ENCODE results near the gene PIWIL4.
"Not testable (repeated sequence)": the region's sequence is repeated elsewhere in the genome, so short reads cannot be mapped to it uniquely, and the experiment has no call there.

The PIWIL4 gene

DNA sequence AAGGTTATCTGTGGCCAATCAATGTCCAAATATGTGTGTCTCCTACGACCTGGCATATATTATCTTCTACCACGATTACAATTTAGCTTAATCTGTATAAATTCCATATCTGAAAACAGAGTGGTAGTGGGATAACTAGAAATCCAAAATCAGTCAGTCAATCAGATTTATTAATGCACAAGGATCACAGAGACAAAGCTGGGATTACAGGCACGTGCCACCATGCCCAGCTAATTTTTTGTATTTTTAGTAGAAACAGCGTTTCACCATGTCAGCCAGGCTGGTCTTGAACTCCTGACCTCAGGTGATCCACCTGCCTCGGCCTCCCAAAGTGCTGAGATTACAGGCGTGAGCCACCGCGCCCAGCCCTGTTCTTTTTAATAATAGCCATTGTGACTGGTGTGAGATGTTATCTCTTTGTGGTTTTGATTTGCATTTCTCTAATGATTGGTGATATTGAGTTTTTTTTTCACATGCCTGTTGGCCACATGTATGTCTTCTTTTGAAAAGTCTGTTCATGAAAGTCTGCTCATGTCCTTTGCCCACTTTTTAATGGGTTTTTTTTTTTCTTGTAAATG lies 11.3 kb upstream of the PIWIL4 start:
- peaks cover 24% of the 10 kb centered on the region for H3K4me1 ChIP-seq (ENCODE audit: control insufficient read depth, insufficient read depth, low read length)
- H3K36me3 ChIP-seq (ENCODE audit: control insufficient read depth, insufficient read depth, low read length); H3K9me3 ChIP-seq (ENCODE audit: control insufficient read depth, low read length); H3K27me3 ChIP-seq (ENCODE audit: control insufficient read depth, insufficient read depth, low read length); H3K4me3 ChIP-seq (ENCODE audit: low read length); H3K9ac ChIP-seq (ENCODE audit: low read length): not testable (repeated sequence)

DNA sequence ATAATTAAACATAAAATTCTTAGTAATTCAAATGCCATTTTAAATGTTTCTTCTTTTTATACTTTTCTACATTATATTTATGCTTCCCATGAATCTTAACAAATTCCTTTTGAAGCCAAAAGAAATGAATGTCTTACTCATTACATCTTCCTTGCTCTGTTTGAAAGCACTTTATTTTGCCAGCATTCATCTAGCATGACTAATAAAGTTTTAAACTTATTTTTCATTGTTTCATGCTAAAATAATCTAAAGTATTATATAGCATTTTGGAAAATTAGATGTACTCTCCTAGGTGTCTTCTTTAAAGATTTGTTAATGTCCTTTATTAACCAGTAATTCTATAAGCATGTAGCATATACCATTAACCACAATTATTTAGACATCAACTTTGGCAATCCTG lies 9.7 kb upstream of the PIWIL4 start:
- H3K4me1 ChIP-seq (ENCODE audit: control insufficient read depth, insufficient read depth, low read length): peaks cover 19% of the 10 kb centered on the region
- no peak overlapping the region for H3K4me3 ChIP-seq (ENCODE audit: low read length)
- no peak overlapping the region for H3K9ac ChIP-seq (ENCODE audit: low read length)
- H3K27me3 ChIP-seq (ENCODE audit: control insufficient read depth, insufficient read depth, low read length): no peaks in the 10 kb centered on the region
- no peaks in the 10 kb centered on the region for H3K36me3 ChIP-seq (ENCODE audit: control insufficient read depth, insufficient read depth, low read length)
- H3K9me3 ChIP-seq (ENCODE audit: control insufficient read depth, low read length): no peaks in the 10 kb centered on the region

DNA sequence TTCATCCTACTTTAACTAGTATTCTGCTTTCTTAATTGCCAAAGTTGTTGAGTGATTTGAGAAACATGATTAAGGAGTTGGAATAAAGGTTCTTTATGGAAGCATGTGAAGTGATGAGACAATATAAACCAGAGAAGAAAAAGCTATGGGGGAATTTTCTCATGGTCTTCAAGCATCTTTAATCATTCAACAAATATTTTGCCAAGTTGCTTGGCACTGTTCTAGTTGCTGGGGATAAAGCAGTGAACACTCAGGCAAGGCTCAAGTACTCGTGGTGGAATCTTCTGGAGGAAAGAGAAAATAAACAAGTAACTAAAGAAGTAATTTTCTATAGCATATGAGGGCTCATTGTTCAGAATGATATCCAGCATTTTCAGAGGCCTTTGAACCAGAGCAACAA lies 9.2 kb upstream of the PIWIL4 start:
- Histone ChIP-seq H3K4me3 (ENCODE audit: low read length) (no peak overlapping the region), H3K36me3 (ENCODE audit: control insufficient read depth, insufficient read depth, low read length) (no peaks in the 10 kb centered on the region), H3K4me1 (ENCODE audit: control insufficient read depth, insufficient read depth, low read length) (peaks cover 19% of the 10 kb centered on the region), H3K9ac (ENCODE audit: low read length) (no peak overlapping the region), H3K9me3 (ENCODE audit: control insufficient read depth, low read length) (no peaks in the 10 kb centered on the region), H3K27me3 (ENCODE audit: control insufficient read depth, insufficient read depth, low read length) (no peaks in the 10 kb centered on the region)

DNA sequence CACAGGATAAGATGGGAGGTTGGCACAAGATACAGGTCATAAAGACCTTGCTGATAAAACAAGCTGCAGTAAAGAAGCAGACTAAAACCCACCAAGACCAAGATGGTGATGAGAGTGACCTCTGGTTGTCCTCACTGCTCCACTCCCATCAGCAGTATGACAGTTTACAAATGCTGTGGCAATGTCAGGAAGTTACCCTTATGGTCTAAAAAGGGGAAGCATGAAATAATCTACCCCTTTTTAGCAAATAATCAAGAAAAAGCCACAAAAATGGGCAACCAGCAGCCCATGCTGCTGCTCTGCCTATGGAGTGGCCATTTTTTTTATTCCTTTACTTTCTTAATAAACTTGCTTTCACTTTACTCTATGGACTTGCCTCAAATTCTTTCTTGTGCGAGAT lies 8.7 kb upstream of the PIWIL4 start:
- H3K36me3 ChIP-seq (ENCODE audit: control insufficient read depth, insufficient read depth, low read length): no peaks in the 10 kb centered on the region
- no peaks in the 10 kb centered on the region for H3K27me3 ChIP-seq (ENCODE audit: control insufficient read depth, insufficient read depth, low read length)
- peaks cover 19% of the 10 kb centered on the region for H3K4me1 ChIP-seq (ENCODE audit: control insufficient read depth, insufficient read depth, low read length)
- H3K9ac ChIP-seq (ENCODE audit: low read length): no peak overlapping the region
- no peaks in the 10 kb centered on the region for H3K9me3 ChIP-seq (ENCODE audit: control insufficient read depth, low read length)
- H3K4me3 ChIP-seq (ENCODE audit: low read length): no peak overlapping the region

DNA sequence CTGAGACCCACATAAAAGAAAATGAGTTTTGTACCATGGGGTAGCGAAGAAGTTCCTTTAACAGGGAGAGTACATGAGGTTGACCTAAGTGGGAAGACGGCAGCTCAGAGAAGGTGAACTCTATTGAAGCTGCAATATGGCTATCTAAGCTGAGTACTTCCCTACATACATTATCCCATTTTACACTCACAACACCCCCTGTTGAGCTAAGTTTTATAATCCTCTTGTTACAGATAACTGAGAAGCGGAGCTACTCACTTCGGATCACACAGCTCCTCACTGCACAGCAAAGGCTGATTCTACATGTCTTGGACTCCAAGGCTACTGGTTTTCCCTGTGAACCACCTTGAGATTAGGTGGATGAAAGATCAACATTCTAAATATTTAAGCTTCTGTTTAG lies 8.2 kb upstream of the PIWIL4 start:
- peaks cover 22% of the 10 kb centered on the region for H3K4me1 ChIP-seq (ENCODE audit: control insufficient read depth, insufficient read depth, low read length)
- H3K27me3 ChIP-seq (ENCODE audit: control insufficient read depth, insufficient read depth, low read length): no peaks in the 10 kb centered on the region
- H3K9ac ChIP-seq (ENCODE audit: low read length): no peak overlapping the region
- no peaks in the 10 kb centered on the region for H3K9me3 ChIP-seq (ENCODE audit: control insufficient read depth, low read length)
- H3K4me3 ChIP-seq (ENCODE audit: low read length): no peak overlapping the region
- no peaks in the 10 kb centered on the region for H3K36me3 ChIP-seq (ENCODE audit: control insufficient read depth, insufficient read depth, low read length)

DNA sequence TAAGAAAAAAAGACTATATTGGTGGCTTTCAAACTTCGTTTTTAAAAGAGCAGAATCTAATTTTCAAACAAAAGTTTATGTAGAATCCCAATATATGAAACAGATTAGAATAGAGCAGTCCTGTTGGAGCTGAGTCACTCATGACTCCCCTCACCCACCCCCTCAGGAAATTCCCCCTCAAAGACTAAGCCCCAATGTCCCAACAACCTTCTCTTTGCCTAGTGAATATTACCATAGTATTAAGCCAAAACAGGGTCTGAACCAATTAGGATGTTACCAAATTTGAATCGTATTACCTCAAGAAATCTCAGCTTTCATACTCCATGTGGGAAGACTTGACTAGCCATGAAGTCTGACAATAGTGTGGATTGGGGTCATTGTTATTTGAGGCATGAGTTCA lies 7.8 kb upstream of the PIWIL4 start:
- Histone ChIP-seq H3K9ac (ENCODE audit: low read length) (no peak overlapping the region), H3K36me3 (ENCODE audit: control insufficient read depth, insufficient read depth, low read length) (no peaks in the 10 kb centered on the region), H3K4me3 (ENCODE audit: low read length) (no peak overlapping the region), H3K4me1 (ENCODE audit: control insufficient read depth, insufficient read depth, low read length) (peaks cover 17% of the 10 kb centered on the region), H3K27me3 (ENCODE audit: control insufficient read depth, insufficient read depth, low read length) (no peaks in the 10 kb centered on the region), H3K9me3 (ENCODE audit: control insufficient read depth, low read length) (no peaks in the 10 kb centered on the region)

DNA sequence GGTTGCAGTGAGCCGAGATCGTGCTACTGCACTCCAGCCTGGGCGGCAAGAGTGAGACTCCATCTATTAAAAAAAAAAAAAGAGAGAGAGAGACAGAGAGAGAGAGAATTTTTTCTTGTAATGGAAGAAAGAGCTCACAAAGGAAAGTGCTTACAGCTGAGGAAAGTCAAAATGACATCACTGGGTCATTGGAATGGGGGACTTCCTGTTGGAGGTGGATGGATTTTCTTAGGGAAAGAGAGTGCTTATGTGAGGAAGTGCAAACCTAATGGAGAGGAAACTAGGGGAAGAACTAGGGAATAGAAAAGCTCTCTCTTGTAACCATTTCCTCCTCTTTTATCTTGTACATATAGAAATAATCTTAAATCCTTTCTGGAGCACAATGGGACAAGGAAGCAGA lies 6.3 kb upstream of the PIWIL4 start:
- H3K9ac ChIP-seq (ENCODE audit: low read length): no peak overlapping the region
- H3K9me3 ChIP-seq (ENCODE audit: control insufficient read depth, low read length): no peaks in the 10 kb centered on the region
- no peaks in the 10 kb centered on the region for H3K36me3 ChIP-seq (ENCODE audit: control insufficient read depth, insufficient read depth, low read length)
- H3K27me3 ChIP-seq (ENCODE audit: control insufficient read depth, insufficient read depth, low read length): no peaks in the 10 kb centered on the region
- peaks cover 13% of the 10 kb centered on the region for H3K4me1 ChIP-seq (ENCODE audit: control insufficient read depth, insufficient read depth, low read length)
- no peak overlapping the region for H3K4me3 ChIP-seq (ENCODE audit: low read length)

DNA sequence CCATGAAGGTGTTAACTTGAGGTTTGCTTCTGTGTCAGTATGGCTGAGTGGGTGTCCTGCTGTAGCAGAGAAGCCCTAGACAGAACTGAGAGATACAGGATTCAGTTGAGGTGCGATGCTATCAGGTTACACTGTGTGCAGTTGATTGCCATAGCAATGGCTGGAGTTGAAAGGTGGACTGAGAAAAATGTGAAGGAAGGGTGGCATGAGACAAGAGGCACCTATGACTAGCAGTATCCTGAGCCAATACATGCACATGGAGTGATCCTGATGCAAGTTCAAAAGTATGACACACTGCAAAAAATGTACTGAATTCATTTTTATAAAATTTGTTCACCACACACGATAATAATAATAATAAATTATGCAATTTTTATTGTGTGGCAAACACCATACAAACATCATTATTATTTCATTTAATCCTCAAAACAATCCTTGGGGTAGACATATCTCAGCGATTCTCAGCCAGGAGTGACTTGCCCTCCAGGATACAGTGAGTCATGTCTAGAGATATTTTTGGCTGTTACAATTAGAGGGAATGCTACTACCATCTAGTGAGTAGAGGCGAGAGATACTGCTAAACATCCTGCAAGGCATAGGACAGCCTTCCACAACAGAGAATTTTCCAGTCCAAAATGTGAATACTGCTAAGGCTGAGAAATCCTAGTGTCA lies 3.9 kb upstream of the PIWIL4 start:
- Histone ChIP-seq H3K4me3 (ENCODE audit: low read length) (no peak overlapping the region), H3K9ac (ENCODE audit: low read length) (no peak overlapping the region), H3K36me3 (ENCODE audit: control insufficient read depth, insufficient read depth, low read length) (no peaks in the 10 kb centered on the region), H3K27me3 (ENCODE audit: control insufficient read depth, insufficient read depth, low read length) (no peaks in the 10 kb centered on the region), H3K4me1 (ENCODE audit: control insufficient read depth, insufficient read depth, low read length) (peaks cover 13% of the 10 kb centered on the region), H3K9me3 (ENCODE audit: control insufficient read depth, low read length) (no peaks in the 10 kb centered on the region)

DNA sequence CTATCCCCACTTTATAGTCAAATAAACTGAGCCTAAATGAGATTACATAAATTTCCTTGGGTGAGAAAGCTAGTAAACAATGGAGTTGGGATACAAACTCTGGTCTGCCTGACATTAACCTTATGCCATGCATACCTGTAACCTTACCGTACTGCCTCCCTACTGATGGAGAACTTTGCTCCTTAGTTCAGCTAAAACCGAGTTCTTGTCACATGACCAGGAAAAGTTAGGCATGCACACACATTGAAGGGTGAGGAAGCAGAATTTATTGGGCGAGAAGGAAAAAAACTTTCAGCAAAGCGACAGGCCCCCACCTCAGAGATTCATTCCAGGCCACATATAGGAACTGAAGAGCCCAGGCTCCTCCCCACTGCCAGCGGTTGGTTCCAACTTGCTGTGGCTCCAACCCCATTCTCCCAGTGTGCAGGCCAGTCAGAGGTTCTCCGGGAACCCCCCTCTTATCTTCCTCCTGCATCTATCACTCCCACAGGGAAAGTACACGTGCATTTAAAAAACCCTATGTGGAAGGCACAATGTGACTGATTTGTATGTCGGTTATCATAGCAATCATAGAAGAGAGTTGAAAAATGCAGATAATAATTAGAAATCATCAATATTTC lies 3.2 kb upstream of the PIWIL4 start:
- no peaks in the 10 kb centered on the region for H3K9me3 ChIP-seq (ENCODE audit: control insufficient read depth, low read length)
- no peak overlapping the region for H3K9ac ChIP-seq (ENCODE audit: low read length)
- peaks cover 13% of the 10 kb centered on the region for H3K4me1 ChIP-seq (ENCODE audit: control insufficient read depth, insufficient read depth, low read length)
- no peak overlapping the region for H3K4me3 ChIP-seq (ENCODE audit: low read length)
- no peaks in the 10 kb centered on the region for H3K27me3 ChIP-seq (ENCODE audit: control insufficient read depth, insufficient read depth, low read length)
- H3K36me3 ChIP-seq (ENCODE audit: control insufficient read depth, insufficient read depth, low read length): no peaks in the 10 kb centered on the region

DNA sequence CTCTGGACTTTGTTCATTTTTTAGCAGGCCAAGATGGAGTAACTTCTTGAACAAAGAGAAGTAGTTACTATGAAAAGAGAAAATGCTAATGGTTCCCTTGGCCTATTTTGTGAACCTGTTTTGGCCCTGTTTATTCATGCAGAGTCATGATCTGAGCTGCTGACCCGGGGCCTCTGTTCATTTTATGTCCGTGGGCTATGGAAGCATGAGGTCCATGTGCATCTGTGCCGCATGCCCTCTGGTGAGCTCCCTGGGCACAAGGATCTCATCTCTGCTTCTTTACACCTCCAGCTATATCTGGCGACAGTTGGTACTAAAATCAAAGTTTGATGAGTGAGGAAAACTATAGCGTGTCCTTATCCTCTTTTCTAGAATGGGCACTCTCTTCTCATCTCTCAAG lies 1.0 kb downstream of the PIWIL4 start:
- Histone ChIP-seq H3K4me3 (ENCODE audit: low read length) (no peak overlapping the region), H3K9ac (ENCODE audit: low read length) (no peak overlapping the region), H3K9me3 (ENCODE audit: control insufficient read depth, low read length) (no peaks in the 10 kb centered on the region), H3K36me3 (ENCODE audit: control insufficient read depth, insufficient read depth, low read length) (no peaks in the 10 kb centered on the region), H3K27me3 (ENCODE audit: control insufficient read depth, insufficient read depth, low read length) (no peaks in the 10 kb centered on the region), H3K4me1 (ENCODE audit: control insufficient read depth, insufficient read depth, low read length) (peaks cover 4% of the 10 kb centered on the region)

DNA sequence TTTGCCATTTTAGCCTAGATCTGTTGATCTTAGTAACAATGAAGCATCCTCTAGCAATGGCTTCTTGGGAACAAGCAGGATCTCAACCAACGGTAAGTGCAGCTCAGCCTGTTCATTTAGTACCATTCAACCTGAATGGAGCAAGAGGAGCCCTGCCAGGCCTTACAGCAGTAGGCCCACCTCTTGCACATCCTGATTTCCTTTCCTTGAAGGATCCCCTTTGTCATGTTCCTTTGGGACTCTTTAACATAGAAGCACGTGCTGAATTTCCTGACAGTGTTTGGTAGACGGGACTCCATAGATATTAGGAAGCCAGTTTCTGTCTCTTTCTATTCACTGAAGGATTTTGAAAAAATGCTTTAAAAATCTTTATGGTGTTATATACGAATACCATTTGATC lies 1.5 kb downstream of the PIWIL4 start:
- Histone ChIP-seq H3K27me3 (ENCODE audit: control insufficient read depth, insufficient read depth, low read length) (no peaks in the 10 kb centered on the region), H3K9me3 (ENCODE audit: control insufficient read depth, low read length) (no peaks in the 10 kb centered on the region), H3K36me3 (ENCODE audit: control insufficient read depth, insufficient read depth, low read length) (no peaks in the 10 kb centered on the region), H3K4me1 (ENCODE audit: control insufficient read depth, insufficient read depth, low read length) (peaks cover 2% of the 10 kb centered on the region), H3K4me3 (ENCODE audit: low read length) (no peak overlapping the region), H3K9ac (ENCODE audit: low read length) (no peak overlapping the region)

DNA sequence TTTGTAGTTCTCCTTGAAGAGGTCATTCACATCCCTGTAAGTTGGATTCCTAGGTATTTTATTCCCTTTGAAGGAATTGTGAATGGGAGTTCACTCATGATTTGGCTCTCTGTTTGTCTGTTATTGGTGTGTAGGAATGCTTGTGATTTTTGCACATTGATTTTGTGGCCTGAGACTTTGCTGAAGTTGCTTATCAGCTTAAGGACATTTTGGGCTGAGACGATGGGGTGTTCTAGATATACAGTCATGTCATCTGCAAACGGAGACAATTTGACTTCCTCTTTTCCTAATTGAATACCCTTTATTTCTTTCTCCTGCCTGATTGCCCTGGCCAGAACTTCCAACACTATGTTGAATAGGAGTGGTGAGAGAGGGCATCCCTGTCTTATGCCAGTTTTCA lies 5.8 kb downstream of the PIWIL4 start:
- not testable (repeated sequence) for H3K9ac ChIP-seq (ENCODE audit: low read length); H3K27me3 ChIP-seq (ENCODE audit: control insufficient read depth, insufficient read depth, low read length); H3K4me1 ChIP-seq (ENCODE audit: control insufficient read depth, insufficient read depth, low read length)

More for the DNA sequence above, 5.8 kb downstream of the PIWIL4 start:
- not testable (repeated sequence) for H3K9me3 ChIP-seq (ENCODE audit: control insufficient read depth, low read length); H3K36me3 ChIP-seq (ENCODE audit: control insufficient read depth, insufficient read depth, low read length); H3K4me3 ChIP-seq (ENCODE audit: low read length)

All from mucosa of stomach (tissue), 1 donor.